SH-SY5Y (cell line): Measurements from ENCODE around the gene DMTF1.

Experiments
- GATA2 ChIP-seq: IDR thresholded peaks from 2 replicates; pipeline ENCODE4 v1.6.1; 2011; ENCODE audit warnings: mild to moderate bottlenecking, low read depth, low read length
- GATA3 ChIP-seq: IDR thresholded peaks from 2 replicates; pipeline ENCODE4 v1.6.1; 2011; ENCODE audit warnings: low read depth, mild to moderate bottlenecking, low read length, moderate library complexity

The DMTF1 gene

GRCh38 chr7:87156709-87157108 lies 4.5 kb downstream of the DMTF1 start:
- TF ChIP-seq GATA3 = no peak

- TF ChIP-seq GATA2 = no peak
- TF ChIP-seq GATA3 = no peak
Measured at GRCh38 chr7:87159538-87159937, 7.3 kb downstream of the DMTF1 start.

GRCh38 chr7:87164433-87164832 lies 12.2 kb downstream of the DMTF1 start:
- no peak for TF ChIP-seq GATA2

GRCh38 chr7:87170828-87171227 lies 18.6 kb downstream of the DMTF1 start:
- TF ChIP-seq GATA2 (no peak), GATA3 (no peak)

- TF ChIP-seq GATA3 = no peak
- TF ChIP-seq GATA2 = no peak
Measured at GRCh38 chr7:87171282-87171934, 19.2 kb downstream of the DMTF1 start.

- TF ChIP-seq GATA3 (no peak), GATA2 (no peak)
Measured at GRCh38 chr7:87173471-87173870, 21.2 kb downstream of the DMTF1 start.

GRCh38 chr7:87178320-87178719 lies 26.1 kb downstream of the DMTF1 start:
- no peak for TF ChIP-seq GATA3
- no peak for TF ChIP-seq GATA2

- no peak for TF ChIP-seq GATA2
- TF ChIP-seq GATA3 = no peak
Measured at GRCh38 chr7:87179180-87179579, 26.9 kb downstream of the DMTF1 start.

- no peak for TF ChIP-seq GATA2
Measured at GRCh38 chr7:87187120-87187519, 34.9 kb downstream of the DMTF1 start.

GRCh38 chr7:87188930-87189329 lies 36.7 kb downstream of the DMTF1 start:
- TF ChIP-seq GATA2 (no peak), GATA3 (no peak)

- no peak for TF ChIP-seq GATA2
- TF ChIP-seq GATA3 = no peak
Measured at GRCh38 chr7:87190783-87191182, 38.5 kb downstream of the DMTF1 start.

- TF ChIP-seq GATA2 (no peak), GATA3 (no peak)
Measured at GRCh38 chr7:87192784-87193487, 40.7 kb downstream of the DMTF1 start.

- no peak for TF ChIP-seq GATA2
- no peak for TF ChIP-seq GATA3
Measured at GRCh38 chr7:87193912-87194311, 41.7 kb downstream of the DMTF1 start.

- TF ChIP-seq GATA2 = no peak
- TF ChIP-seq GATA3 = no peak
Measured at GRCh38 chr7:87199241-87199640, 47.0 kb downstream of the DMTF1 start.

GRCh38 chr7:87199700-87200450 lies 47.6 kb downstream of the DMTF1 start:
- TF ChIP-seq GATA3 (no peak), GATA2 (no peak)

- no peak for TF ChIP-seq GATA3
- TF ChIP-seq GATA2 = no peak
Measured at GRCh38 chr7:87202208-87202607, 50.0 kb downstream of the DMTF1 start.
